GM19455 (cell line): Measurements from ENCODE around the gene RAD51C.
"Not testable (repeated sequence)": the region's sequence is repeated elsewhere in the genome, so short reads cannot be mapped to it uniquely, and the experiment has no call there.

Source experiments
- ATAC-seq: cut with Tn5 transposase; IDR thresholded peaks from one replicate; pipeline ENCODE4 v1.9.1; 2021; ENCODE audit not compliant: unreplicated experiment

RAD51C gene

DNA sequence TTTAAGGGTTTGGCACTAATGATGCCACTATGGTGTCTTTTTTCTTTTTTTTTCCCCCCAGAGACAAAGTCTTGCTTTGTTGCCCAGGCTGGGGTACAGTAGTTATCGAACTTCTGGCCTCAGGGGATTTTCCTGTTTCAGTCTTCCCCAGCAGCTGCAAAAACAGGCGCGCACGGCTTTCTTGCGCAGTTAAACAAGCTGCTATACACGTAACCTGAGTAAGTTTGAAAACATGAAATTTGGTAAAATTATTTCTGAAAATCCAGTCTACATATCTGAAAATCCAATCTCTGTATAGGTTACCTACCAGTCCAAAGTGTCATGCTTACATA lies 12.4 kb upstream of the RAD51C start:
- no peak for ATAC-seq

DNA sequence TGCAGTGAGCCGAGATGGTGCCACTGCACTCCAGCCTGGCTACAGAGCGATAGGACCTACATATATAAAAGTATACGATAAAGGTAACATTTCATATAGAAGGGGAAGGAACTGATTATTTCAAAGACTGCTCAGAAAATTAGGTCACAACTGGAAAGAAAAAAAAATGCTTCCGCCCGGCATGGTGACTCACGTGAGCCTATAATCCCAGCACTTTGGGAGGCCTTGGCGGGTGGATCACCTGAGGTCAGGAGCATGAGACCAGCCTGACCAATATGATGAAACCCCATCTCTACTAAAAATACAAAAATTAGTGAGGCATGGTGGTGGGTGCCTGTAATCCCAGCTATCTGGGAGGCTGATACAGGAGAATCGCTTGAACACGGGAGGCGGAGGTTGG lies 8.4 kb upstream of the RAD51C start:
- no peak for ATAC-seq

DNA sequence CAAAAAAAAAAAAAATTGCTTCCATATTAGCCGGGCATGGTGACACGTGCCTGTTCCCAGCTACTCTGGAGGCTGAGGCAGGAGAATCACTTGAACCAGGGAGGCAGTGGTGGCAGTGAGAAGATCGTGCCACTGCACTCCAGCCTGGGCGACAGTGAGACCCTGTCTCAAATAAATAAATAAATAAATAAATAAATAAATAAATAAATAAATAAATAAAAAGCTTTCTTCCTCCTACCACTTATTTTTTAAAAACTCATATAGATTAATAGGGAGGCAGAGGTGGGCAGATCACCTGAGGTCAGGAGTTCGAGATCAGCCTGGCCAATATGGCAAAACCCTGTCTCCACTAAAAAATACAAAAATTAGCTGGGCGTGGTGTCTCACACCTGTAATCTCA lies 7.9 kb upstream of the RAD51C start:
- ATAC-seq, result not testable (repeated sequence)

DNA sequence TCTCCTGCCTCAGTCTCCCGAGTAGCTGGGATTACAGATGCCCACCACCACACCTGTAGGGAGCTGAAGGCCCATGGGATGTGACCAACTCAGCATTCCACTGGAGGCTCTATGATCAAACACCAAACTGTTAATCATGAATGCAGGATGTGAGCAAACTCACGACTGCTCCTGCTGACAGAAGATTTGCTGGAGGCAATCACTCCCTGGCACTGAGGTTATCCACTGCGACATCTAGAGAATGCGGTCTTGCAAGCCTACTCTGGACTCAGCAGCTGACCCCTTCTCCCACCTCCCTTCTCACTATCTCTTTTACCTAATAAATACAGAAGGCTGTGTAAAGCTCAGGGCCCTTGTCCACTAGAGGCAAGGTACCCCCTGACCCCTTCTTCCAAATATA lies 5.4 kb upstream of the RAD51C start:
- ATAC-seq, result no peak

DNA sequence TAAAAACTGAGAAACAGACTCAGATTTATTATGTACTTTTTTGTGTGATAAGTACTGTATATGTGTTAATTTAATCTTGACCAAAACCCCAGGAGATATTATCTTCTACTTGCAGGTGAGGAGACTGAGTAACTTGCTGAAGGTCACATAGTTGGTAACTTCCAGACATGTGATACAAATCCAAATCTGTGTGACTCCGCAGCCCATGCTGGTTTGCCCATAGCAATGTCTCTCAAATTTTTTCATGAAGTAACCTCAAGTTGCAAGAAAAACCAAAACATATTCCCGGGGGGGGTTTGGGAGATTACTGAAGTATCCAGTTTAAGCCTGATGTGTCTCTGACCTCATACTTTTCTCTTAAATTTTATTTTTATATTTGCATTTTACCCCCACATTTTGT lies 3.9 kb upstream of the RAD51C start:
- no peak for ATAC-seq

DNA sequence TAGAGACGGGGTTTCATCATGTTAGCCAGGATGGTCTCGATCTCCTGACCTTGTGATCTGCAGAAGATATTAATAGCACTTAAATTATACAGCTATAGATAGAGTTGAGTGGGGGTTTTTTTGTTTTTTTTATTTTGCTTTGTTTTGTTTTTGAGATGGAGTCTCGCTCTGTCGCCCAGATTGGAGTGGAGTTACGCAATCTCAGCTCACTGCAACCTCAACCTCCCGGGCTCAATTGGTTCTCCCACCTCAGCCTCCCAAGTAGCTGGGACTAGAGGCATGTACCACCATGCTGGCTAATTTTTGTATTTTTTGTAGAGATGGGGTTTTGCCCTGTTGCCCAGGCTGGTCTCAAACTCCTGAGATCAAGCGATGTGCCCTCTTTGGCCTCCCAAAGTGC lies 2.4 kb upstream of the RAD51C start:
- not testable (repeated sequence) for ATAC-seq

DNA sequence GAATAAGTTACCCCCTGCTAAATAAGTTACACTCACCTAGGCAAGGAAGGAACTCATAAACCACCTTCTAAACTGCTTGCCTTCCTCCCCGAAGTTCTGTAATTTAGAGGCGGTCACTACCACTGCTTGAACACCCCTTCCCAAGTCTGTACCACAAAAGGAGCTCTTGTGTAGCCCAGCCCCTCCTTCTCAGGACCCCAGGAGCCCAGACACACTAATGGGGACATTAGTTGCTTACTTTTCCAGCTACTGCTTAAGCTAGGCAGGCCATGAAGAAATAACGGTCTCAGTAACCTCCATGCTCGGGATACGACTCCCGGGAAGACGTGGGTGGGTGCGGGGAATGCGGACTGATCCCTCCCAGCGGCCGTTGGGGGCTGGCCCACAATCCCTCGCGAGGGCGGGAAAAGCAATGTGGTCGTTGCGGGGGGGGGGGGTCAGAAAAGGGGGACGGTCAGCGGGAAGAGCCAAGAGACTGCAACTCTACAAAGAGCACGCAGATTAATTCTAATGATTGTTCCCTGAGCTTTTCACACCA lies 632 bp upstream of the RAD51C start, which contains the start of gene TEX14:
Gene TEX14, minus strand, starts transcription at position 345 of the 538 bp plus-strand sequence. CDS start 40,044 bp downstream, outside the sequence.
- ATAC-seq, result no peak

DNA sequence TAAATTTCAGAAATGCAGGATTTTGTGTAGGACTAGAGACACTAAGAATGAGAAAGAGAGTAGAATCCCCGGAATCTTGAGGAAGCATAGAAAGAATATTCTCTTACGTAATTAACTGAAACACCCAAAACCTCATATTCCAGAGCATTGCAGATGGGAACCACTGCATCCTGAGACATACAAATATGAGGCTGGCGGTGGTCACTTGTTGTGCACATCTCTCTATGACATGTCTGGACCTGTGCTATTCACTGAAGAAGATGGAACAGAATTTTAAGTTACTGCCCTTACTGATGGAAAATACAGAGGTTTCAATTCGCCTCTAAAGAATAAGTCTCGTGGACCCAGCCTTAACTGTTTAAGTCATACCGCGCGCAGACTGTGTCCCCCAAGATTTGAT lies 806 bp downstream of the RAD51C start:
- no peak for ATAC-seq

DNA sequence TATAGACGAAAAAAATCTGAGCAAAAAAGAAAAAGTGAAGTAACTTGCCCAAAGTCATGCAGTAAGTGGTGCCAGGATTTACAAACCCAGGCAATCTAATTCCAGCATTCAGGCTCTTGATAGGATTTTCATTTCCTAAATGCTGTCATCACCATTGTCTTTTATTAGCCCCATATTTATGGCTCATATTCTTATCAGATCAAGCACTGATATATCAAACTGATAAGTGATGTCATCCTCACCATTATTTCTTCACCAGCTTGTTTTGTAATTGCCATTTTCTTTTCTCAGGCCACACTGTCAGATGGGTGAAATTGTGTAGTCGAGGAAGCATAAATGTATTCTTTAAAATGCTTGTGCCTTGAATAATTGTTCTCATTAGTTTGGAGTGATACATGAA lies 1.3 kb downstream of the RAD51C start:
- ATAC-seq, result no peak

DNA sequence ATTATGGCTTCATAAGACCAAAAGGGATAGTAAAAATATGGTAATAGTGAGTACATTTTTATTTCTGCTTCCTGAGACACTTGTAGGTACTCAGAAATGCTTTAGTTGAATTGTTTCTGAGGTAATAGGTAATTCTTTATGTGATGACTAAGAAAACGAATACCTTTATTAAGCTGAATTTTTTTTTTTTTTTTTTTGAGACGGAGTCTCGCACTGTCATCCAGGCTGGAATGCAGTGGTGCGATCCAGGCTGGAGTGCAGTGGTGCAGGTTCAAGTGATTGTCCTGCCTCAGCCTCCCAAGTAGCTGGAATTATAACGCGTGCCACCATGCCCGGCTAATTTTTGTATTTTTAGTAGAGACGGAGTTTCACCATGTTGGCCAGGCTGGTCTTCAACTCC lies 1.9 kb downstream of the RAD51C start:
- no peak for ATAC-seq

DNA sequence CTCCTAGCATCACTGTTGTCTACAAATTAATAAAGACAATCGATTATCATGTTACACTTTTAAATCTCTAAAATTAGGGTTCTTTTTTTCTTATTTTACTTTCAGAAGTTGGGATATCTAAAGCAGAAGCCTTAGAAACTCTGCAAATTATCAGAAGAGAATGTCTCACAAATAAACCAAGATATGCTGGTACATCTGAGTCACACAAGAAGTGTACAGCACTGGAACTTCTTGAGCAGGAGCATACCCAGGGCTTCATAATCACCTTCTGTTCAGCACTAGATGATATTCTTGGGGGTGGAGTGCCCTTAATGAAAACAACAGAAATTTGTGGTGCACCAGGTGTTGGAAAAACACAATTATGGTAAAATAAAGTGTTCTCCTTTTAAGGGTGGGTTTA lies 2.4 kb downstream of the RAD51C start:
- ATAC-seq, result no peak

DNA sequence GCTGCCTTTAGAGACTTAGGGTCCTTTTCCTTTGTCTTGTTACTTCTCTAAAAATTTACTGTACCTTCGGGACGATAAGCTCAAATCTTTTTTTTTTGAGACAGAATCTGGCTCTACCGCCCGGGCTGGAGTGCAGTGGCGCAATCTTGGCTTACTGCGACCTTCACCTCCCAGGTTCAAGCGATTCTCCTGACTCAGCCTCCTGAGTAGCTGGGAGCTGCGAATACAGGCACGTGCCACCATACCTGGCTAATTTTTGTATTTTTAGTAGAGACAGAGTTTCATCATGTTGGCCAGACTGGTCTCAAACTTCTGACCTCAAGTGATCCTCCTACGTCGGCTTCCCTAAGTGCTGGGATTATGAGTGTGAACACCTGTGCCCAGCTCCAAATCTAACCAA lies 7.4 kb downstream of the RAD51C start:
- ATAC-seq, result no peak

DNA sequence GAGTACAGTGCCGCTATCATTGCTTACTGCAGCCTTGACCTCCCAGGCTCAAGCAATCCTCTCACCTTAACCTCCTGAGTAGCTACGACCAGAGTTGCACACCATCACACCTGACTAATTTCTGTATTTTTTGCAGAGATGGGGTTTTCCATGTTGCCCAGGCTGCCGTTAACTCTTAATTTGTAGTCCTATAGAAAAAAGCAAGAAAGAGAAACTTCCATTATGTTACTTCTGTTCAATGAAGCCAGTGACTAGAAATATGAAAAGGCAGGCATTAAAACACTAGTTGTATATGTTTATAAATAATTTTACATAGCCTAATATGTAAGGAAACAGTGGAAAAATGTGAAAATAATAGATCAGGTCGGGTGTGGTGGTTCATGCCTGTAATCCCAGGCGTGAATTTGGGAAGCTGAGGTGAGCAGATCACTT lies 9.7 kb downstream of the RAD51C start:
- ATAC-seq, result no peak

DNA sequence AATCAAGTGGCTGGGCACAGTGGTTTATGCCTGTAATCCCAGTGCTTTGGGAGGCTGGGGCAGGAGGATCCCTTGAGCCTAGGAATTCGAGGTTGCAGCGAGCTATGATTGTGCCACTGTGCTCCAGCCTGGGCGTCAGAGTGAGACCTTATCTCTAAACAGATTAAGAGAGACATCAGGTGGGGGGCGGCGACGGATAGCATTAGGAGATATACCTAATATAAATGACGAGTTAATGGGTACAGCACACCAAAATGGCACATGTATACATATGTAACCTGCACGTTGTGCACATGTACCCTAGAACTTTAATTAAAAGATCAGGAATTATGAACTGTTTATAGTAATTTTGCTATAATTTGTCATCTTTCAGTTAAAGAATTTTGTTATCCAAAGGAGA lies 10.3 kb downstream of the RAD51C start:
- ATAC-seq, result no peak

DNA sequence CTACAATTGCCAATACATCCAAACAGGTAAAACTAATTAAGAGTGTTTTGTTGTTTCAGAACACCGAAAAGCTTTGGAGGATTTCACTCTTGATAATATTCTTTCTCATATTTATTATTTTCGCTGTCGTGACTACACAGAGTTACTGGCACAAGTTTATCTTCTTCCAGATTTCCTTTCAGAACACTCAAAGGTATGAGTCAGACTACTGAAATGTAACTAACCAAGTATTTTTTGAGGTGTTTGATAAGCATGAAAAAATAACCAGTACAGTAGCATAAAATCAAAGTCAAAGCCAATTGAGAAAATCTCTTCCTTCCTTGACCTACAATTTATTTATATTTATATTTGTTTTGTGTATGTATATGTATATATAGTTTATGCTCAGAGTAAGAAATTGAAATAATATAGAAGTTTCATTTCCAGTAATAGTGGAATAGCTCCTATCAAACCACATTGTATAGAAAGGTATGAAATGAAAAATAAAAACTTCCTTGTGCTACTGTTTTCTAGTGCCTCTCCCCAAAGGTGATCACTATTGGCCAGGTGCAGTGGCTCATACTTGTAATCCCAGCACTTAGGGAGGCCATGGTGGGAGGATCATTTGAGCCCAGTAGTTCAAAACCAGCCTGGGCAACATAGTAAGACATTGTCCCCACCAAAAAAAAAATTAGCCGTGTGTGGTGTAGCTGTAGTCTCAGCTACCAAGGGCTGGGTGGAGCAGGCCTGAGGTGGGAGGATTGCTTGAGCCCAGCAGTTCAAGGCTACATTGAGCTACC lies 10.9 kb downstream of the RAD51C start:
- ATAC-seq, result no peak

DNA sequence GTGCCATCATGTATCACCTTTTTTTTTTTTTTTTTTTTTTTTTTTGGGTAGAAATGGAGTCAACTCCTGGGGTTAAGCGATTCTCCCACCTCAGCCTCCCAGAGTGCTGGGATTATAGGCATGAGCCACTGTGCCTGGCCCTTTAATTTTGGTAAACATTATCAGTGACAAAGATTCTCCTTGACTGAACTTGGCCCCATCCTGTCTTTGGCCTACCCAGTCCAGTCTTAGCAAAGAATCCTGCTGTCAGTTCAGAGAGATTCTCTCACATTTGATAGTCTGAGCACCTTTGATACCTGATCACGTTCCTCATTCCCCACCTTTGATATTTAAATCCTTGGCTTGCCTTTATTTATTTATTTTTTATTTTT lies 11.5 kb downstream of the RAD51C start:
- ATAC-seq, result no peak

DNA sequence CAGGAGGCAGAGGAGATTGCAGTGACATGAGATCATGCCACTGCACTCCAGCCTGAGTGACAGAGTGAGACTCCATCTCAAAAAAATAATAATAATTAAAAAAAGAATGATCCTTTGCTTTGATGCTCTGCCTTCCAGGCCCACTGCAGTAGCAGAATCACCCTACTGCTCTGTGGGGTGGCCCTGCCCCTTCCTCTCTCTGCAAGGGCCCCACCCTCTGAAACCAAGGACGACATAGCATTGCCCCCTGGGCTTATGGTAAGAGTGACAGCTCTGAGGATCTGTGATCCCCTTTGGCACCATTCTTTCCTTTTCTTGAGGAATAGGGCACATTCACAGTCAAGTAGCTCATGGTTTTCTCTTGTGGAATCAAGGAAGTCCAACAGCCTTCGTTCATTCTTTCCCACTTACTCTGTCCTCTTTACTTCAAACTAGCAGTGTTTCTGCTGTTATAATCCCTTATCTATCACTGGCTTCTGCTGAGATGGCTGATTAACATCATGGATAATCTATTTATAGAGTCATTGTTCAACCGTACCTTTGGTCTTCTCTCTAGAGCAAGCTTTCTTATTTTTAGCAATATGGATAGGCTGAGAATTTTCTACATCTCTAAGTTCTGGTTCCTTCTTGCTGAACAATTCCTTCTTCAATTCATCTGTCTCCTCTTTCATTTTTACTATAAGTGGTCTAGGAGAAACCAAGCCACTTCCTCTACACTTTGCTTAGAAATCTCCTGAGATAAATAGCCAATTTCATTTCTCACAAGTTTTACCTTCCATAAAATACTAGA lies 14.1 kb downstream of the RAD51C start:
- ATAC-seq, result no peak

DNA sequence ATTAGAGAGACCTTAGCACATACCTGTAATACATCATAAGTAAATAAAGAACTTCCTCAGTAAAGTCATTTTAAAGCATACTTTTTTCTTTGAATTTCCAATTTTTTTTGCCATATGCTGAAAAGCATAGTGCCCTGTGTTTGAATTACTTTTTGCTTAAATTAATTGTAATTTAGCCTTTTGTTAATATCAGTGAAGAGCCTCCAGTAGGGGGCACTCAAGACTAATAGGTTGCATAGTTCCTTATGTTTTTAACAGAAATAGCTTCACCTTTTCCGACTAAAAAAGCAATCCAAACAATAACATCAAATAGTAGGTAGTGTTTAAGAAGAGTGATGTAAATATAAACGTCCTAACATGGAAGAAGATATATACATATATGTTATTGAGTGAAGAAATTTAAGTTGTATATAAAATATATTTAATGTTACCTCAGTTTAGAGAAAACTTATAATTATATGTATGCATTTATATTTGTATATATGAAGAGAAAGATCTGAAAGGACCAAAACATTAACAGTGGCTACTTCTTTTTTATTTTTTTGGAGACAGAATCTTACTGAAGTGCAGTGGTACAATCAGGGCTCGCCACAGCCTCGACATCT lies 18.6 kb downstream of the RAD51C start:
- no peak for ATAC-seq

DNA sequence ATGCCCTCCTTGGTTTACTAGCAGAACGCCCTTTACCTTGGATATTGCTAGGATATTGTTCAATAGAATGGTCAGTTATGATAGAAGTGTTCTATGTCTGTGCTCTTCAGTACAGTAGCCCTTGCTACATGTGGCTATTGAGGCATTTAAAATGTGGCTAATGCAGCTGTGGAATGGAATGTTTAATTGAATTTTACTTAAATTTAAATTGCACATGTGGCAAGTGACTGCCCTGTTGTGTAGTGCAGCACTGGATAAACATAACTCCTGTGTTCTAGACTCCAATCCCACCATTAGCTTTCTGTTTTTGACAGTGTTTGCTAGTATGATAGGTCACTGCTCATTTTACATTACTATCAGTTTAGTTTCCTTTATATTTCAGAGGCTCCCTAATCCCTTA lies 29.9 kb downstream of the RAD51C start:
- ATAC-seq, result no peak

DNA sequence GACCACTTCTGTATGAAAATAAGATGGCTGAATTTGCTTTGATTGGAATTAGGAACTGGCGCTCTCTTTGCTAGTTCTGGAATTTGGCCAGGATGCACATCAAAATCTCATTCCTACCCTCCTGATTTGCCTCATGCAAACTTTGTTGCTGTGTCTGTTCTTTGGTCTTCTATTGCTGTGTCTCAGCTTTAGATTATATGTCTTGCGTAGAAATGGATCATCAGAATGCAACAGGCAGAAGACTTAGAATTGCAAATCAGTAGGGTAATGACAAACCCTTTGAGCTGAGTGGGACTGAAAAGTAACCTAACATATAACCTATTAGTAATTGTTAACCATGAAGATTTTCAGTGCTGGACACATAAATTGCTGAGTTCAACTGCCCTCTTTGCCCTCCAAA lies 30.3 kb downstream of the RAD51C start:
- no peak for ATAC-seq

DNA sequence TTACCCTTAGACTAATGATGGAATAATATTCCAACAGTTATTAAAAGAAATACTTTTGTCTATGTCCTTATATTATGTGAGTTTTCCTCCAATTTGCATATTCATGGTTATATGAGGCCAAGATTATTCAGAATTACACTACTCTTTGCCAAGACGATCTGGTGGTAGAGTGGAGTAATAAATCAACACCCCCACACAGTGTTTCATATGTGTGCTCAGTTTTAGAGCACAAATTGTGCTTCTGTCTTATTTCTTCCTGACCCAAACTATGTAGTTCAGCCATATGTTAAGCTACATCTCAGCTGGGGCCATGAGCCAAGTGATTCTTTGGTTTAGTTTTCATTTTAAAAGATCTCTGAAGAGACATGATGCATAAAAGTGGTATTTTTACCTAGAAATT lies 36.4 kb downstream of the RAD51C start:
- ATAC-seq, result no peak

DNA sequence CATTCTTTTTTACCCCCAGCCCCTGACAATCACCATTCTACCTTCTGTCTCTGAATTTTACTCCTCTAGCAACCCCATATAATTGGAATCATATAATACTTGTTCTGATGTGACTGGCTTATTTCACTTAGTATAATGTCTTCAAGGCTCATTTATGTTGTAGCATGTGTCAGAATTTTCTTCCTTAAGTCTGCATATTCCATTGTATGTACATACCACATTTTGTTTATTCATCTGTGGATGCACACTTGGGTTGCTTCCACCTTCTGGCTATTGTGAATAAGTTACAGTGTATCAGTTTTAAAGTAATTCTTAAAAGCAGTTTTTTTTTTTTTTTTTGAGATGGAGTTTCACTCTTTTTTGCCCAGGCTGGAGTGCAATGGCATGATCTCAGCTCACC lies 38.5 kb downstream of the RAD51C start:
- no peak for ATAC-seq
